Psoas muscle (tissue), 8 donors: Measurements from ENCODE around the gene AKR1B1. TPM values are rescaled to one million over a fixed set of nuclear protein-coding genes. Genes with fewer than 3 reads are reported as not detected.

Source experiments
- ATAC-seq, 4 donors: fragments of 200-7000 bp; cut with Tn5 transposase; one replicate each; pipeline ENCODE4 v1.9.1; 2020; ENCODE audit warnings: moderate library complexity in 3 of 4, mild to moderate bottlenecking in 2 of 4
- DNase-seq, 2 donors: peaks; one replicate each; pipeline ENCODE4 v3.0.0-alpha.2; 2020
- H3K27ac ChIP-seq: fragments of 200-600 bp; one replicate; pipeline ENCODE4 v1.8.0; 2022
- H3K27me3 ChIP-seq, 3 donors: fragments of 200-600 bp in 1 of 3; one replicate each; pipeline versions ENCODE4 v1.6.1 to v1.8.0; 2013 to 2022; ENCODE audit warnings: low read length in 2 of 3, mild to moderate bottlenecking in 2 of 3, moderate library complexity in 1 of 3; ENCODE audit not compliant: insufficient read depth in 3 of 3
- H3K36me3 ChIP-seq, 2 donors: fragments of 200-600 bp in 1 of 2; one replicate each; pipeline versions ENCODE4 v1.6.1 to v1.8.0; 2013 to 2022; ENCODE audit warnings: low read depth in 1 of 2, mild to moderate bottlenecking in 1 of 2, moderate library complexity in 1 of 2; ENCODE audit not compliant: insufficient read depth in 1 of 2
- H3K4me1 ChIP-seq: fragments of 200-600 bp; one replicate; pipeline ENCODE4 v1.8.0; 2022
- H3K4me3 ChIP-seq: fragments of 200-600 bp; one replicate; pipeline ENCODE4 v1.8.0; 2022; ENCODE audit warnings: mild to moderate bottlenecking
- H3K9me3 ChIP-seq: fragments of 200-600 bp; one replicate; pipeline ENCODE4 v1.8.0; 2022
- CTCF ChIP-seq: fragments of 200-600 bp; IDR thresholded peaks from one replicate; pipeline ENCODE4 v1.8.0; 2022; ENCODE audit warnings: antibody characterized with exemption
- WGBS, 3 donors: extraction: QIAGEN DNeasy Blood & Tissue Kit; methylation state at CpG; one replicate each; pipeline versions ENCODE4 v1.1.6 to v1.1.7; 2013; 5-methylcytosine and 5-hydroxymethylcytosine counted together
- intact Hi-C, 2 donors: fragments of 100-400 bp; cut with DNase I; formaldehyde crosslinking; loops; one replicate each; pipeline versions ENCODE4 v1.11.0 to v1.14.2; 2022
- polyA plus RNA-seq, 3 donors: library from polyadenylated mRNA; stranded (reverse); fragments of 200-250 nt; gene quantifications; one replicate each; pipeline ENCODE4 v1.2.3, GENCODE V29; 2013
- total RNA-seq, 4 donors: library from RNA; stranded (reverse); fragmentation: NEBNext Ultra II Directional in 2 of 4; extraction: Animal tissue kit (Norgen Biotek cat#: 25700) in 2 of 4; gene quantifications; one replicate each; pipeline versions ENCODE4 v1.2.1 to v1.2.4, GENCODE V29; 2021 to 2023
- donor health status: healthy with polysubstance abuse.
- donor health status: DM: no; HTN: no; CAD: no; lungs with moderate emphysema.
- donor health status: Bipolar disorder and iron deficiency.
- donor health status: healthy.
- donor health status: DM: yes; HTN: yes; CAD: no.
- donor health status: DM: no; HTN: no; CAD: no.
- donor health status: DM: no; HTN: no; CAD: no.
- donor health status: DM: yes; HTN: yes; CAD: no.

AKR1B1 gene
- total and polyA plus RNA-seq, 7 donors = 147 to 274 (median 198) TPM

GRCh38 chr7:134446923-134447322, 12.0 kb downstream of the AKR1B1 start:
- H3K4me1 ChIP-seq = peaks cover 25% of the 10 kb centered on the region
- H3K9me3 ChIP-seq = no peaks in the 10 kb centered on the region
- WGBS, 3 donors = 95 to 96% (median 96%) methylated on average over 10 of the region's 10 CpGs
- H3K36me3 ChIP-seq = peaks cover 8 to 92% of the 10 kb centered on the region in 2 donors
- DNase-seq = no peak
- no peaks in the 10 kb centered on the region for H3K27me3 ChIP-seq
- no peak overlapping the region for H3K27ac ChIP-seq
- ATAC-seq = no peak
- intact Hi-C loops = no loop called here
- TF ChIP-seq CTCF = no peak
- H3K4me3 ChIP-seq = no peak overlapping the region

GRCh38 chr7:134446446-134446845, 12.5 kb downstream of the AKR1B1 start:
- DNase-seq = no peak

GRCh38 chr7:134444961-134445315, 14.0 kb downstream of the AKR1B1 start:
- DNase-seq = no peak
- no peak for TF ChIP-seq CTCF
- peaks cover 23% of the 10 kb centered on the region for H3K4me1 ChIP-seq
- intact Hi-C loops = loop anchor here in 1 of 2 donors (2.0 kb wide), 1 partner anchor 68 kb away; no protein-coding TSS in a partner anchor
- H3K9me3 ChIP-seq = no peaks in the 10 kb centered on the region
- WGBS, 3 donors = 33 to 51% (median 34%) methylated on average over 4 of the region's 4 CpGs
- no peak overlapping the region for H3K4me3 ChIP-seq
- ATAC-seq = peak; percentile 71 to 84 (median 78)
- no peaks in the 10 kb centered on the region for H3K27me3 ChIP-seq
- peaks cover 9 to 96% of the 10 kb centered on the region in 2 donors for H3K36me3 ChIP-seq
- H3K27ac ChIP-seq = peak overlapping the region; percentile 50

More at GRCh38 chr7:134446446-134446845, 12.5 kb downstream of the AKR1B1 start:
- ATAC-seq = no peak
- TF ChIP-seq CTCF = no peak
- no peak overlapping the region for H3K27ac ChIP-seq
- no peaks in the 10 kb centered on the region for H3K27me3 ChIP-seq
- no peaks in the 10 kb centered on the region for H3K9me3 ChIP-seq
- WGBS, 3 donors = 84 to 89% (median 89%) methylated on average over 8 to 9 of the region's 9 CpGs
- H3K4me1 ChIP-seq = peaks cover 23% of the 10 kb centered on the region
- no peak overlapping the region for H3K4me3 ChIP-seq
- intact Hi-C loops = no loop called here
- peaks cover 9 to 96% of the 10 kb centered on the region in 2 donors for H3K36me3 ChIP-seq

GRCh38 chr7:134444198-134444960, 14.5 kb downstream of the AKR1B1 start:
- Histone ChIP-seq H3K27me3 (no peaks in the 10 kb centered on the region), H3K27ac (peak overlapping the region; percentile 50), H3K9me3 (no peaks in the 10 kb centered on the region), H3K4me1 (peaks cover 23% of the 10 kb centered on the region), H3K36me3 (peaks cover 9 to 91% of the 10 kb centered on the region in 2 donors), H3K4me3 (no peak overlapping the region)
- intact Hi-C loops = loop anchor here in 1 of 2 donors (2.0 kb wide), 1 partner anchor 68 kb away; no protein-coding TSS in a partner anchor
- 22 to 51% (median 37%) methylated on average over 9 of the region's 9 CpGs for WGBS, 3 donors
- ATAC-seq (peak; percentile 88 to 95 (median 92)), DNase-seq (peak in 1 of 2 donors; percentile 76)
- TF ChIP-seq CTCF = peak; percentile 43
